SK-N-SH treated with all-trans-retinoic acid at 6 μM for 48 hours (cell line): ENCODE measurements around the gene NTSR1.

Source experiments
- ARNTL ChIP-seq: fragments of 450-650 bp; formaldehyde crosslinking; IDR thresholded peaks from 2 replicates; pipeline ENCODE4 v1.5.0; 2020; ENCODE audit warnings: low read depth, mild to moderate bottlenecking, moderate library complexity, borderline replicate concordance
- RARB ChIP-seq: fragments of 250-450 bp; sonication (Bioruptor Pico); IDR thresholded peaks from 2 replicates; pipeline ENCODE4 v1.8.0; 2021; ENCODE audit warnings: mild to moderate bottlenecking, moderate library complexity
- ZFP3 ChIP-seq: fragments of 250-450 bp; sonication (Bioruptor Pico); IDR thresholded peaks from 2 replicates; pipeline ENCODE4 v1.5.0; 2020; ENCODE audit warnings: mild to moderate bottlenecking, moderate library complexity
- TF ChIP-seq, protein P1 (sequence below): fragments of 250-450 bp; sonication (Bioruptor Pico); IDR thresholded peaks from 2 replicates; pipeline ENCODE4 v1.8.0; 2021; ENCODE audit warnings: low read depth, mild to moderate bottlenecking, moderate library complexity, borderline replicate concordance
- TF ChIP-seq, protein P2 (sequence below): fragments of 250-450 bp; sonication (Bioruptor Pico); IDR thresholded peaks from 2 replicates; pipeline ENCODE4 v1.5.1; 2020; ENCODE audit warnings: low read depth, mild to moderate bottlenecking, moderate library complexity

DNA sequence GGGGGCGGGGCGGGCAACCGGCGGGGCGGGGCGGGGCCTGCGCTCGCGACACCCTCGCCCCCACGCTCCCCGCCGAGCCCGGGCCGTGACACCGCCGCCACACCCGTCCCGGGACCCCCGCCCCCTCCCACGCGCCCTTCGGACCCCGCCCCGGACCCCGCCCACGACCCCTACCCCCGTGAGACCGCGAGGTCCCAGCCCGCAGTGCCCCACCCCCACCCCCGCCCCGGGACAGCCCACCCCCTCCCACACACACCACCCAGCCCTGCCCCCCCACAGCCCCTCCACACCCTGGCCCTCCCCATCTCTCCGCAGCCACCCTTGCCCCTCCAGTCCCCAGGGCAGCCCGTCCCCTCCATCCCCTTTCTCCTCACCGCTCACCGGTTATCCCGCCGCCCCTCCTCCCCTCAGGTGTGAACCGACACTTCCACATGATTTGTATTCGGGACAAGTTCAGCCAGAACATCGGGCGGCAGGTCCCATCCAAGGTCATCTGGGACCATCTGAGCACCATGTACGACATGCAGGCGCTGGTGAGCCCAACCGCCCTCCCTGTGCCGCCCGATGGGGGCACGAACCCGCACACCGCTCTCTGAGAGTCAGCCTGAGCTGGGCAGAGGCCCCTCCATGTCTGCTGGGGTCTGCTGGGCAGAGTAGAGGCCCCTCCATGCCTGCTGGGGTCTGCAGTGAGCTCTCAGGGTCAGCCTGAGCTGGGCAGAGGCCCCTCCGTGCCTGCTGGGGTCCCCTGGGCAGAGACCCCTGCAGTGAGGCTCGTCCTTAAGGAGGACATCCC is 88.3 kb downstream of the NTSR1 start:
- TF ChIP-seq, protein P1, sequence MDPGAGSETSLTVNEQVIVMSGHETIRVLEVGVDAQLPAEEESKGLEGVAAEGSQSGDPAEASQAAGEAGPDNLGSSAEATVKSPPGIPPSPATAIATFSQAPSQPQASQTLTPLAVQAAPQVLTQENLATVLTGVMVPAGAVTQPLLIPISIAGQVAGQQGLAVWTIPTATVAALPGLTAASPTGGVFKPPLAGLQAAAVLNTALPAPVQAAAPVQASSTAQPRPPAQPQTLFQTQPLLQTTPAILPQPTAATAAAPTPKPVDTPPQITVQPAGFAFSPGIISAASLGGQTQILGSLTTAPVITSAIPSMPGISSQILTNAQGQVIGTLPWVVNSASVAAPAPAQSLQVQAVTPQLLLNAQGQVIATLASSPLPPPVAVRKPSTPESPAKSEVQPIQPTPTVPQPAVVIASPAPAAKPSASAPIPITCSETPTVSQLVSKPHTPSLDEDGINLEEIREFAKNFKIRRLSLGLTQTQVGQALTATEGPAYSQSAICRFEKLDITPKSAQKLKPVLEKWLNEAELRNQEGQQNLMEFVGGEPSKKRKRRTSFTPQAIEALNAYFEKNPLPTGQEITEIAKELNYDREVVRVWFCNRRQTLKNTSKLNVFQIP: no peak
- TF ChIP-seq ARNTL (no peak), RARB (CRISPR knock-in tag) (no peak), ZFP3 (no peak)
- TF ChIP-seq, protein P2, sequence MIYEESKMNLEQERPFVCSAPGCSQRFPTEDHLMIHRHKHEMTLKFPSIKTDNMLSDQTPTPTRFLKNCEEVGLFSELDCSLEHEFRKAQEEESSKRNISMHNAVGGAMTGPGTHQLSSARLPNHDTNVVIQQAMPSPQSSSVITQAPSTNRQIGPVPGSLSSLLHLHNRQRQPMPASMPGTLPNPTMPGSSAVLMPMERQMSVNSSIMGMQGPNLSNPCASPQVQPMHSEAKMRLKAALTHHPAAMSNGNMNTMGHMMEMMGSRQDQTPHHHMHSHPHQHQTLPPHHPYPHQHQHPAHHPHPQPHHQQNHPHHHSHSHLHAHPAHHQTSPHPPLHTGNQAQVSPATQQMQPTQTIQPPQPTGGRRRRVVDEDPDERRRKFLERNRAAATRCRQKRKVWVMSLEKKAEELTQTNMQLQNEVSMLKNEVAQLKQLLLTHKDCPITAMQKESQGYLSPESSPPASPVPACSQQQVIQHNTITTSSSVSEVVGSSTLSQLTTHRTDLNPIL: no peak
